Keratinocyte (primary cell): ENCODE data around the gene ROR1. TPM values are rescaled to one million over a fixed set of nuclear protein-coding genes. Genes with fewer than 3 reads are reported as not detected.

Experiments used
- DNase-seq: peaks from one replicate; pipeline ENCODE4 v3.0.0-alpha.2; 2011; ENCODE audit warnings: low read depth, missing footprints, low spot score
- FAIRE-seq: peaks from 2 replicates; lab custom pipeline; 2011; peaks lifted over from hg19 to GRCh38; lab: Jason Lieb, UNC
- H2AFZ ChIP-seq: 2 replicates; pipeline ENCODE4 v1.6.0; 2012; ENCODE audit warnings: low read length, control low read depth, inconsistent platforms; ENCODE audit not compliant: control insufficient read depth
- H3K27ac ChIP-seq: 2 replicates; pipeline ENCODE4 v1.5.1; 2011; ENCODE audit warnings: low read length; ENCODE audit not compliant: control insufficient read depth, insufficient read depth
- H3K27me3 ChIP-seq: 3 replicates; pipeline ENCODE4 v1.6.0; 2011; ENCODE audit warnings: low read length; ENCODE audit not compliant: control insufficient read depth, insufficient read depth; ENCODE audit errors: extremely low read depth
- H3K36me3 ChIP-seq, 2 experiments: 2 replicates in 1 of 2; 3 replicates in 1 of 2; pipeline ENCODE4 v1.5.1; 2011; ENCODE audit warnings: low read length in 2 of 2, mild to moderate bottlenecking in 1 of 2; ENCODE audit not compliant: control insufficient read depth in 2 of 2, insufficient read depth in 2 of 2; ENCODE audit errors: extremely low read depth in 1 of 2
- H3K4me1 ChIP-seq: 3 replicates; pipeline ENCODE4 v1.5.1; 2011; ENCODE audit warnings: low read length; ENCODE audit not compliant: control insufficient read depth, insufficient read depth; ENCODE audit errors: extremely low read depth
- H3K4me2 ChIP-seq: 3 replicates; pipeline ENCODE4 v1.6.0; 2011; ENCODE audit warnings: low read depth, low read length; ENCODE audit not compliant: control insufficient read depth, insufficient read depth; ENCODE audit errors: extremely low read depth
- H3K4me3 ChIP-seq, 3 experiments: fragments of 200-600 bp in 1 of 3; sonication (generic) in 1 of 3; 2 replicates in 2 of 3; 3 replicates in 1 of 3; pipeline ENCODE4 v1.5.1; 2011 to 2016; ENCODE audit warnings: low read length in 3 of 3, mild to moderate bottlenecking in 3 of 3, control low read depth in 2 of 3, inconsistent platforms in 1 of 3, low read depth in 1 of 3, mixed read lengths in 1 of 3, mixed run types in 1 of 3, moderate library complexity in 1 of 3; ENCODE audit not compliant: control insufficient read depth in 2 of 3, insufficient read depth in 2 of 3; ENCODE audit errors: extremely low read depth in 1 of 3
- H3K79me2 ChIP-seq: 2 replicates; pipeline ENCODE4 v1.6.0; 2012; ENCODE audit warnings: low read length; ENCODE audit not compliant: control insufficient read depth, insufficient read depth
- H3K9ac ChIP-seq: 3 replicates; pipeline ENCODE4 v1.6.0; 2011; ENCODE audit warnings: low read length; ENCODE audit not compliant: control insufficient read depth, insufficient read depth; ENCODE audit errors: extremely low read depth
- H3K9me1 ChIP-seq: 3 replicates; pipeline ENCODE4 v1.6.0; 2011; ENCODE audit warnings: low read length; ENCODE audit not compliant: control insufficient read depth, insufficient read depth; ENCODE audit errors: extremely low read depth
- H3K9me3 ChIP-seq: 2 replicates; pipeline ENCODE4 v1.5.1; 2012; ENCODE audit warnings: low read depth, low read length; ENCODE audit not compliant: control insufficient read depth
- H4K20me1 ChIP-seq: 3 replicates; pipeline ENCODE4 v1.6.0; 2011; ENCODE audit warnings: low read length; ENCODE audit not compliant: control insufficient read depth, insufficient read depth; ENCODE audit errors: extremely low read depth
- EZH2 ChIP-seq: IDR thresholded peaks from one replicate; pipeline ENCODE4 v1.6.1; 2012; ENCODE audit warnings: inconsistent platforms, mild to moderate bottlenecking, low read length, moderate library complexity
- dilution Hi-C: fragments of 300-500 bp; cut with MboI; formaldehyde crosslinking; loops from one replicate; pipeline ENCODE4 v1.7.0; 2020; ENCODE audit warnings: low sequenced_read_pairs; ENCODE audit not compliant: extremely low pct_ligation_motif_present
- polyA plus RNA-seq, 5 experiments: library from polyadenylated mRNA; depleted of rRNA in 3 of 5; stranded (reverse) in 3 of 5; stranded (forward) in 1 of 5; unstranded in 1 of 5; fragments of >200 nt; gene quantifications; 1 replicate in 1 of 5; 2 replicates in 3 of 5; 3 replicates in 1 of 5; pipeline versions ENCODE4 v1.2.1 to v1.2.3, GENCODE V29; 2011 to 2012; ENCODE audit warnings: missing spikeins in 2 of 5, low read depth in 1 of 5, low replicate concordance in 1 of 5
- TF ChIP-seq, protein P1 (sequence below), 3 experiments: IDR thresholded peaks in 1 of 3; conservative IDR thresholded peaks in 1 of 3; optimal IDR thresholded peaks in 1 of 3; 2 replicates in 2 of 3; 3 replicates in 1 of 3; pipeline versions ENCODE3 to v1.5.1; 2011; ENCODE audit warnings: low read length in 3 of 3, mild to moderate bottlenecking in 3 of 3, moderate library complexity in 2 of 3, control low read depth in 1 of 3, inconsistent platforms in 1 of 3; ENCODE audit not compliant: insufficient read depth in 2 of 3; ENCODE audit errors: extremely low read depth in 1 of 3

ROR1 gene
- polyA plus RNA-seq, 1 donor (not counting 4 experiments of a cell fraction or from before 2014, with no cell fraction given), result 9.2 TPM

DNA sequence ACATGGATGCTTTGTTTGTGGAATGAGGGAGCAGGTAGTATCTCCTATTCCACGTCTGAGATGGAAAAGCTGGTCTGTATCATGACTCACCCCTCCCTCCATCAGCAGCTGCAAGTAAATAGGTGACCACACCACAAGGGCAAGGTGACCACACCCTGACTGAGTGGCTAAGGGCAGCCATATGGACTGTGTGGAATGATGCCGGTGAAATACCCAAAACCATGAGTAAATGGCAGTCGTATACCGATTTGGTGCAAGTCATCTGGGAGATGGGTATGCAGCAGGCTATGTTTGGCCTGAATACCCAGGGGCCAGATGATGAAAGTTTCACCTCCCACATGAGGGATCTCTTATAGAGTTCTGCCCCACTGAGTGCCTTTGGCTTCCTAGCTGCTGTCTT is 413.8 kb downstream of the ROR1 start:
- no peaks in the 10 kb centered on the region for H3K27me3 ChIP-seq
- no peak overlapping the region for H3K9ac ChIP-seq
- H3K4me1 ChIP-seq, result peaks cover 6% of the 10 kb centered on the region
- no peak overlapping the region for H3K27ac ChIP-seq
- H3K4me2 ChIP-seq, result no peak overlapping the region
- H3K79me2 ChIP-seq, result no peaks in the 10 kb centered on the region
- FAIRE-seq (no peak), DNase-seq (no peak)
- H3K9me3 ChIP-seq, result no peaks in the 10 kb centered on the region
- no peak overlapping the region for H2AFZ ChIP-seq
- no peaks in the 10 kb centered on the region for H4K20me1 ChIP-seq
- no peak overlapping the region for H3K4me3 ChIP-seq
- no peaks in the 10 kb centered on the region for H3K36me3 ChIP-seq
- no peaks in the 10 kb centered on the region for H3K9me1 ChIP-seq
- TF ChIP-seq, protein P1, sequence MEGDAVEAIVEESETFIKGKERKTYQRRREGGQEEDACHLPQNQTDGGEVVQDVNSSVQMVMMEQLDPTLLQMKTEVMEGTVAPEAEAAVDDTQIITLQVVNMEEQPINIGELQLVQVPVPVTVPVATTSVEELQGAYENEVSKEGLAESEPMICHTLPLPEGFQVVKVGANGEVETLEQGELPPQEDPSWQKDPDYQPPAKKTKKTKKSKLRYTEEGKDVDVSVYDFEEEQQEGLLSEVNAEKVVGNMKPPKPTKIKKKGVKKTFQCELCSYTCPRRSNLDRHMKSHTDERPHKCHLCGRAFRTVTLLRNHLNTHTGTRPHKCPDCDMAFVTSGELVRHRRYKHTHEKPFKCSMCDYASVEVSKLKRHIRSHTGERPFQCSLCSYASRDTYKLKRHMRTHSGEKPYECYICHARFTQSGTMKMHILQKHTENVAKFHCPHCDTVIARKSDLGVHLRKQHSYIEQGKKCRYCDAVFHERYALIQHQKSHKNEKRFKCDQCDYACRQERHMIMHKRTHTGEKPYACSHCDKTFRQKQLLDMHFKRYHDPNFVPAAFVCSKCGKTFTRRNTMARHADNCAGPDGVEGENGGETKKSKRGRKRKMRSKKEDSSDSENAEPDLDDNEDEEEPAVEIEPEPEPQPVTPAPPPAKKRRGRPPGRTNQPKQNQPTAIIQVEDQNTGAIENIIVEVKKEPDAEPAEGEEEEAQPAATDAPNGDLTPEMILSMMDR (optimal IDR thresholded peaks at IDR 0.05 in 1 of 3, IDR thresholded peaks at IDR 0.05 in 1 of 3, conservative IDR thresholded peaks at IDR 0.05 in 1 of 3; ENCODE audit: extremely low read depth in 1 of 3, insufficient read depth in 2 of 3, low read length in 3 of 3), result no peak
- no peak for TF ChIP-seq EZH2
- dilution Hi-C loops, result no loop called here

DNA sequence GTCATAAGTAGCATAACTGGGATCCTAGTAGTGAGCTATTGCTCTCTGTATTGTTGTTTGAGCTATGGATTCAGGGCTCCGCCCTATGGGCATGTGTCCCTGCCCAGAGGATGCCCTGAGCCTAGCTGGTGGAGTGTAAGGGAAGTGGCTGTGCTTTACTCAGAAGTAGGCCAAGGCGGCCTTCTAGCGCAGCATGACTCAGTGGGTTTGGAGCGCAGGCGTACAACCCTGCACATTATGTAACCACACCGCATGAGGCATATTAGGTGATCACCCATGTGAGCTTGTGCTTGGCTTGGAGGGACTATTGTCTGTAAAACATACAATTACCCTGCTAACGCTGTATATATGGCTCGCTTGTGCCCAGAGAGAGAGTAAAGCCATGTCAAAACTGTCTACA is 418.5 kb downstream of the ROR1 start:
- Histone ChIP-seq H3K4me1 (no peaks in the 10 kb centered on the region), H3K9me1 (no peaks in the 10 kb centered on the region), H3K36me3 (no peaks in the 10 kb centered on the region), H3K9me3 (no peaks in the 10 kb centered on the region), H3K79me2 (no peaks in the 10 kb centered on the region), H3K27me3 (no peaks in the 10 kb centered on the region), H3K4me3 (no peak overlapping the region), H3K9ac (no peak overlapping the region), H4K20me1 (no peaks in the 10 kb centered on the region), H3K4me2 (no peak overlapping the region), H2AFZ (no peak overlapping the region), H3K27ac (no peak overlapping the region)
- dilution Hi-C loops, result no loop called here
- TF ChIP-seq, protein P1 (optimal IDR thresholded peaks at IDR 0.05 in 1 of 3, IDR thresholded peaks at IDR 0.05 in 1 of 3, conservative IDR thresholded peaks at IDR 0.05 in 1 of 3; ENCODE audit: extremely low read depth in 1 of 3, insufficient read depth in 2 of 3, low read length in 3 of 3), result no peak
- no peak for TF ChIP-seq EZH2
- no peak for DNase-seq
- FAIRE-seq, result no peak
